ENCODE measurements around the gene MSLN.

The MSLN gene

GRCh38 chr16:815861-816260 lies 55.3 kb downstream of the MSLN start:
- TF ChIP-seq CTCF (IDR thresholded peaks at IDR 0.05; ENCODE audit: control extremely low read depth, extremely low read depth, low read depth, missing control alignments), result no peak
- no peak for DNase-seq (ENCODE audit: extremely low spot score)
- POLR2A ChIA-PET, result no interaction called here
- CTCF ChIA-PET, result no interaction called here

- DNase-seq (ENCODE audit: extremely low spot score), result no peak
- no peak for TF ChIP-seq CTCF (IDR thresholded peaks at IDR 0.05; ENCODE audit: control extremely low read depth, extremely low read depth, low read depth, missing control alignments)
- CTCF ChIA-PET, result no interaction called here
- POLR2A ChIA-PET, result no interaction called here
Measured at GRCh38 chr16:817001-817906, 56.7 kb downstream of the MSLN start.

- CTCF ChIA-PET, result no interaction called here
- TF ChIP-seq CTCF (IDR thresholded peaks at IDR 0.05; ENCODE audit: control extremely low read depth, extremely low read depth, low read depth, missing control alignments), result no peak
- POLR2A ChIA-PET, result no interaction called here
- no peak for DNase-seq (ENCODE audit: extremely low spot score)
Measured at GRCh38 chr16:818132-818531, 57.6 kb downstream of the MSLN start.
